Hematopoietic multipotent progenitor cell treated with erythropoietin and hydrocortisone succinate and interleukin-3 and kit ligand, for 4 days (in vitro differentiated cells): ENCODE results near the gene ACCSL.

ENCODE experiments used
- DNase-seq: peaks from one replicate; pipeline ENCODE4 v3.0.0-alpha.2; 2015

The ACCSL gene

DNA sequence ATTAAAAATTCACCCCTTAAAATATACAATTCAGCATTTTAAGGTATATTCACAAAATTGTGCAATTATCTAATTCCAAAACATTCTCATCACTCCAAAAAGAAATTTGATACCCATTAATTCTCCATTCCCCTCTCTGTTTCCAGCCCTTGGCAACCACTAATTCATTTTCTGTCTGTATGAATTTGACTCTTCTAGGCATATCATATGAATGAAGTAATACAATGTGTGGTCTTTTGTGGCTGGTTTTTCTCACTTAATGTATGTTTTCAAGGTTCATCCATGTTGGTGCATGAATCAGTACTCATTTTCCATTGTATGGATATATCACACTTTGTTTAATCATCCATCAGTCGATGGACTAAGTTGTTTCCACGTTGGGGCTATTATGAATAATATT, 29.0 kb upstream of the ACCSL start:
- DNase-seq, result no peak

DNA sequence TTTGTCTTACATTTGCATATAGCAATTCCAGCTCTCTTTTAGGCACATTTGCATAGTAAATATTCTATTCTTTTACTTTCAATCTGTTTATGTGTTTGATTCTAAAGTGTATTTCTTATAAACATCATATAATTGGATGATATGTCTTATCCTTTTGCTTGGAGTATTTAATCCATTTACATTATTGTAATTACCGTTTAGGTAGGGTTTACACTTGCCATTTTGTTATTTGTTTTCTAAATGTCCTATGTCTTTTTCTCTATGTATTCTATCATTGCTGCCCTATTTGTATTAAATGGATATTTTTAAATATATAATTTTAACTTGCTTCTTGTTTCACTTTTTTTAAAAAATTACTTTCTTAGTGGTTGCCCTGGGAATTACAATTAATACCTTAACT, 22.8 kb upstream of the ACCSL start:
- DNase-seq, result no peak

DNA sequence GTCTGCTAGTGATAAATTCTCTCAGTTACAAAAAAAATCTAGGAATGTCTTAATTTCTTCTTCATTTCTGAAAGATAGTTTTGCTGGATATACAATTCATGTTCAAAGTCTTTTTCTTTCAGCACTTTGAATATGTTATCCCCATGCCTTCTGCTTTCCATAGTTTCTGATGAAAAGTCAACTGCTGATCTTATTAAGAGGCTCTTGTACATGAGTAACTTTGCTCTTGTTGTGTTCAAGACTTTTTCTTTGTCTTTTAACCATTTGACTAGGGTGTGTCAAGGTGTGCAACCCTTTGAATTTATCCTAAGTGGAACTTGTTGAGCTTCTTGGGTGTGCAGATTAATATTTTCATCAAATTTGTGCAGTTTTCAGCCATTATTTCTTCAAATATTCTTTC, 22.1 kb upstream of the ACCSL start:
- DNase-seq, result no peak

DNA sequence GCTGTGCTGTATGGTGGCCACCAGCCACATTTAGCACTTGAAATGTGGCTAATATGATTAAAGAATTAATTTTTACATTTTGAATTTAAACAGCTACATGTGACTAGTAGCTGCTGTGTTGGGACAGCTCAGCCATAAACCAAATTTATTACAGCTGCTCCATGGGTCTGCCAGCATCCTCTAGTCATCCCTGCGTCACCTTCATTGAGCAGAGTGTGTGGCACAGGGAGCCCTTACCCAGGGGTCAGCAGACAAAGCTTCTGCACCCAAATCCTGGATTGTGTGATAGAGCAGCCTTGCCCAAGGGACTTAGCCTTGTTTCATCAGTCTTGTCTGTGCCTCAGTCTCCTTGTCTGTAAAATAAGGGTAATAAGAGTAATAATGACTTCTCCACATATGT, 19.4 kb upstream of the ACCSL start:
- no peak for DNase-seq

DNA sequence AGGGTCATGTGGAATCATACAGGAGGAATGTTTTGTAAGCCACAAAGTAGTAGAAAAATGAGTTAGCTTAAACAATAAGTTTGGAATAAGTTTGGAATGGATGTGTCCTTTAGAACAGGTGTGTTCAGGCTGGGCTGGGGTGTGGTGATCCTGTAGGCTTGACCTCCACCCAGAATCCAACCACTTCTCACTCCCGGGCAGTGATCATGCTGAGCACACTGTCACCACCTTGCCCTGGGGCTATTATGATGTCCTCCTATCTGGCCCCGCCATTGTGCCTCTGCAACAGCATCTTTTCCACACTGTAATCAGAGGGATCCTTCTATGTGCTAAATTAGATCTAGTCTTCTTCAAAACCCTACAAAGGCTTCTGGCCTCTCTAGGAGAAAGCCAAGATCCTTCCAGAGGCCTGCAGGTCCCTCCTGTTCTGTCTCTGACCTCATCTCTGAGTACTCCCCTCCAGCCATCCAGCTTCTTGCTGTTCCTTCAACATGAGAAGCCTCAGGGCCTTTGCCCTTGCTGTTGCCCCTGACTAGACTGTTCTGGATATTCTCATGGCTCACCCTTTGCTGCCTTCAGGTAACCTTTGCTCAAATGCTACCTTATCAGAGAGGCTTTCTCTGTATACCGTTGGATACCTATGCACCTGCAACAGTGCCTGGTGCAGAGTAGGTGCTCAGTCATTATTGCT, 18.8 kb upstream of the ACCSL start:
- DNase-seq, result no peak

DNA sequence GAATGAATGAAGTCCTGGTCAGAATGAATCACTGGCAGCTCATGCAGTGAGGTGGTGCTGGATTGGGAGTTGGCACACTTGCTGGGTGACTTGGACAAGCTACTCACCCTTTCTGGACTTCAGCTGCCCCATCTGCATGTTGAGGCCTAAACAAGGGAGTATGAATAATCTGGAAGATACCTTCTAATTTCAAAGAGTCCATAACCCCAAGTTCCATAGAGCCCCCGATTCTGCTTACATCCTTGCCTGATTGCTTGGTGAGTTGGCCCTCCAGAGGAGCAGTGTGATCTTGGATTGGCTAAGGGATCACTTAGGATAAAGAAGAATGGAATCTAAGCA, 18.3 kb upstream of the ACCSL start:
- DNase-seq, result no peak

DNA sequence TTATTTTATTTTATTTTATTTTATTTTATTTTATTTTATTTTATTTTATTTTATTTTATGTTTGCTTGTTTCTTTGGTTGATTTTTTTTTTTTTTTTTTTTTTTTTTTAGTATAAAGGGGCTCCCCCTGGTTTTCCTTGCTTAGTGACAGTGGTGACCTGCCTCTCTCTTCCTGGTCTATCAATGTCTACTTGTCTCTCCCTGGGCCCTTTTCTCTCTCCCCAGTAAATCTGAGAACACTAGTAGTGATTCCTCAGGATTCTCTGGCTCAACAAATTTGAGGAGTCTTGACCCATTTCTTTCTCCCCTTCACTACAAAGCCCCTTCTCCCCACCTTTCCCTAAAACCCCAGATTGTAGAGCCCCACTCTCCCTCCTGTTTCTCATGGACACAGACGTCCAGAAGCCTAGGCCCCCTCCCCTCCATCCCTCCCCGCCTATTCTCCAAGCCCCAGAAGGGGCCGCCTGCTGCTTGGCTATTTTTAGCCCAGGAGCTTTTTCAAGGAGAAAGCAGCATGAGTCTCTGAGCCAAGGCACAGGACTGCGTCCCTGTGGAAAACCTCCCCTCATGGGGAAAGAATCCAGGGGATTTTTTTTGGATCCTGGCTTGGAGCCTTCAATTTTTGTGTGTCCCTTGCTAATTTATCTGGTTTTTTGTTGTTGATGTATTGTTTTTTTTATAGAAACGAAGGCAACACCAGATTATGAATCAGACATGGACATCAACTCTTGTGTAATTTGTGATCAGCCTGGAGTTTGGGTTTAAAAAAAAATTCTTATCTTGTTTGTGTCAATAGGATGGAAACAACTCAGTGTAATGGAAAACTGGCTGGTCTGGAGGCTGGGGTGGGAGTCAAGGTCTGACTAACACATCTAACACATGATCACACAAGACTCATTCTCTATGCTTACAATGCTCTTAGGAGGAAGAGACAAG, 17.5 kb upstream of the ACCSL start:
- no peak for DNase-seq

DNA sequence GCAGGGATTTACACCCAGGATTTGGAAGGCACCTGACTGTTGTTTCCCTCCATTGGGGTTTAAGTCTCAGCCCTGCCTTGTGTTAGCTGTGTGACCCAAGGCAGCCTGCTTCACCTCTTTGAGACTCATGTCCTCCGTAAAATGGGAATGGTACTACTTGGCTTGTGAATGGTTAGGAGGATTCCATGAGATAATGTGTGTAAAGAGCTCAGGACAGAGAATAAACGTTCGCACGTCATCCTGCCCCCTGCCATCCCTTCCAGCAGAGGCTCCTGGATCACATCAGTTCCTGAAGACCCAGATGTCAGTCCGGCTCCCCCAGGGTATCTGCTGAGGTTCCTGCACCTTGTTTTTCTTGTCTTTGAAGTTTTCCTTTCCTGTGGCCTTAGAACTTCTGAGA, 16.8 kb upstream of the ACCSL start:
- DNase-seq, result no peak

DNA sequence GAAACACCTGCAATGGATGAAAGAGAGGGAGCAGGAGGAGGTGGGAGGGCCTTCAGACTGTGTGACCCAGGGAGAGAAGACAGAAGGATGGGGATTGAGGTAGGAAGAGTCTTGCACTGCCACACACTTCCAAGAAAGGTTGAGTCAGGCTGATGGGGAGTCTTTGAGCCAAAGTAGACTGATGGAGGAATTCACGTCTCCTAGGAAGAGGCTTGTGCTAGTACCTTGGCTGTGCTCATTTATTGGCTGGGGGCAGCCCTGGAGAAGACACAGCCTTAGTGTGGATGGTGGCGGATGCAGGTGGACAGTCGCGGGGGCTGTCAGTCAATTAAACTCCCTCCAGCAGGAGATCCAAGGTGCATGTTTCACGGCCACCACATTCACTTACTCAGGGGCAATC, 16.2 kb upstream of the ACCSL start:
- DNase-seq, result no peak

DNA sequence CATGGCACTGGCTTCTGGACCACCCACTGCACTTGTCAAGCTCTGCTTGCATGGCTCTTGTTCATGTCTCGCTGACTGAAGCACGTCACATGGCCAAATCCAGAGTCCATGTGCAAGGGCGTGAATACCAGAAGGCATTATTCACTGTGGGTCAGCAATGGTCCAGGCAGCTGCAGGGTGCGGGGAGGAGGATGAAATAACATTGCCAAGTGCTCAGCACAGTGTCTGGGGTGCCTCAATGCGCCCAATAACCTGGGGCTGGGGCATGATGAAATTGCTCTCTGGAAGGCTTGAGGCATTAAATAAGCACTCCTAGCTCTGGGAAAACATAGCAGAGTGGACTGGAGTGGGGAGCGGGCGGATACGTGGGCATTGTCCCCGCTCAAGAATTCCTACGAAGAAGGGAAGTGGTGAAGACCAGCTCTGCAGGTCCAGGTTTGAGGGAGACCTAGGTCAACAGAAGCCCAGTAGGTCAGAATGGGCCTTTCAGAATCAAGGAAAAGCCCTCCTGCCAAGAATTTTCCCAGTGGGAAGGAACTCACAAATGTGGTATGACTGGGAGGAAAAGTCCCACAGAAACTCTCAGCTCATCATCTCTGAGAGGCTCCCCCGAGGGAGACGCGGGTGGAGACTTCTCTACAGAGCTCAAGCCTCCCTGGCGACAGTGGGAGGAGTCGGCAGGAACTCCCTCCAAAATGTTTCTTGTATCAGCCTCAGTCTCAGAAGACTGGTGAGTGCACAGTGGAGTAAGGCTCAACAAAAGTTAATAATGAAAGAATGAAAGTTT, 15.3 kb upstream of the ACCSL start:
- DNase-seq, result no peak

DNA sequence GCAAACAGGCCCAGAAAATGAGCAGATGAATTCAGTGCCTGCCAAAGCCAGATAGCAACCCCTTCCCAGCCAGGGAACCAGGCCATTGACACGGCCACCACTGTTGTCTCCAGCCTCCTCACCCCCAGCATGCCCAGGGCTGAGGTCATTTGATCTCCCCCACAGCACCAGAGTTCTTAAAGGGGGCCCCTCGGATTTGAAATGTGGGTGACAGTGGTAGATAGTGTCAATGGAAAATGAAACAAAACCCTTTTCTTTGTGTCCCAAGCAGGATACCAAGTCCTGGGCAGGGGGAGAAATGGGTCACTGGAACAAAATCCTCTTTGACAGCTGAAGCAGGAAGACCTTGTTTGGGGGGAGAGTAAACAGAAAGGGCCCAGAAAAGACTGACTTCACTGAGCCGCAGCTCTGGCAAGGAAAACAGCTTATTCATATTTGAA, 14.3 kb upstream of the ACCSL start:
- no peak for DNase-seq

DNA sequence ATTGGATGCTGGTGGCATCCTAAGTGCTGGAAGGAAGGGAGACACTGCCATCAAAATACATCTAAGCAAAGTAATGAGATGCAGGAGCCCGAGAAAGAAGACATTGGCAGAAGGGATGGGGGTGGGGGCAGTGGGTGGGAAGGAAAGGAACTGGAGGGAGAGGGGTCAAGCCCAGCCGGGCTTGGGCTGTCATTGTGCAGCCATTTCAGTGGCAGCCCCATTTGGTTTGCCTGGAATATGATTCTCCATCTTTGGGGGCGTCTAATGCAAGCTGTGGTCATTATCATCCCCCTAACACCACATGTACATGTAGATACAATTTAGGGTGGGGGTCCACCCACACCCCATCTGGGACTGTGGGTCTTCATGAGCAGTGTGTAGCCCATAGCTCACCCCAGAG, 13.9 kb upstream of the ACCSL start:
- no peak for DNase-seq

DNA sequence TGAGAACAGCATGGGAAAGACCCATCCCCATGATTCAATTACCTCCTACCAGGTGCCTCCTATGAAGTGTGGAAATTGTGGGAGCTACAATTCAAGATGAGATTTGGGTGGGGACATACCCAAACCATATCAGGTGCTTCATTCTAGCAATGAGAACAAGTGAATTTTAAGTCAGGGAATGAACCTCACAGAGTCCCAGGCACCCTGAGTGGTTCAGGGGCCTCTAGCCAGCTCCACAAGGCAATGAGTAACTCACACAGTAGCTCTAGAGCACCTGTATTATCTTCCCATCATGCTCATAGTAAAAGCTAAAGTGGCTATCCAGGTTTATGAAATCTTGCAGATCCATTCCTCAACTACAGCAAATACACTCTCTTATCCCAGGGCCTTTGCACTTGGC, 13.1 kb upstream of the ACCSL start:
- DNase-seq, result no peak

DNA sequence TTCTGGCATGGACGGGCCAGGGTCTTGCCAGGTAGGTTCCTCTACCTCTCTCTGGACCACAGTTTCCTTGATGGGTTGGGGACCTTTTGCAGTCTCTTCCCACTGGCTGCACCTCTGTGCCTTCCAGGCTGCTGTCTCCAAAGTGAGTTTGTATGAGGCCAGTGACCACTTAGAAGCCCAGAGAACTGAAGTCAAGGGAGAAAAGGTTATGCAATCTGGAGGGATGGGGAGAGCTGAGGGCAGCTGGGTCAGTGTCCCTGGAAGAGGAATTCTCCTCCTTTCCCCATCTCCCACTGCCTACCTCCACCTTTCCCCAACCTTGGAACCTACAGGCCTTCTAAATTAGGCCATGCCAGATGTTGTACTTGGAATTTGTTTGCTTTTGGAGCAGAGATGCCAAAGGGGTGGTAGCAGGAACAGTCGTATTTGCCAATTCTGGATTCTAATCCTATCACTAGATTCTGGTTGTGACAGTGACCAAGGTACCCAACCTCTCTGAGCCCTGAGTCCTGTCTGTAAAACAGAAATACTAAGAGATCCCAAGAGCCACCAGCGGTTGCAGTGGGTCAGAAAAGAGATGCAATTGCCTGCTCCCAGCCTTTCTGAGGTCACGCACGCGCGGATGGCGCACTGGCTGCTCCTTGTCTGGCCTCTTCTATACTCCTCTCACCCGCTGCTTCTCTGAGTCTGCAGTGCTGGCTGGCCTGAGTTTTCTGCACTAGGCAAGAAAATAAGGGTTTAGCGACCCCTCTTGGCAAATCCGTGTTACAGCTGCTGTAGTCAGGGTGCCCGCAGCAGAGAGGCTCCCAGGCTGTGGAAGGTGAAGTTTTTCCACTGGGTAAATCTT, 10.7 kb upstream of the ACCSL start:
- DNase-seq, result peak; percentile 85

DNA sequence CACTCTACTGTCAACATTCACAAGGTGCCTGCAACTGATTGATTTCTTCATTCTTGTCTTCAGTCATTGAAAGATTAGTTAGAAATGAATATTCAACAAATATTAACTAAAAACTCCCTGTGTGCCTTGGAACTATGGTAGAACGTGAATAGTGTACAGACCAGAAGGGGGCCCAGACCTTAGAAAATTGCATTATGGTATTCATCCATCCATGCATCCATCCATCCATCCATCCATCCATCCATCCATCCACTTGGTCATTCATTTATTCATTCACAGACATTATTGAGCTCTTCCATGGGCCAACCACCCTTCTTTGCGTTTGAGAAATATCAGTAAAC, 10.2 kb upstream of the ACCSL start:
- no peak for DNase-seq

DNA sequence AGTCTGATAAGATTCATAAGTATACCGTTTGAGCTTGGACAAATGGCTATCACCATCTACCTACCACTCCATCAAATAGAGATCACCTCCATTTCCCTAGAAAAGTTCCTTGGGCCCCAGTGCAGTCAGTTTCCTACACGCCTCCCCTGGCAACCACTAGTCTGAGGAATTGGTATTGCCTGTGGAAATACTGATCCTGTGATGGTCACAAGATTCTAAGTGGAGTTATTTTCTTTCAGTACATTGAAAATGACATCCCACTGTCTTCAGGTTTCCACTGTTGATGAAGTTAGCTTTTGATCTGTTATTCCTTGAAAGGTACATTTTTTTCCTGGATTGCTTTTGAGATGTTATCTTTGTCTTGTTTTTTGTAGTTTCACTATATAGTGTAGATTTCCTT, 4.6 kb upstream of the ACCSL start:
- DNase-seq, result no peak

DNA sequence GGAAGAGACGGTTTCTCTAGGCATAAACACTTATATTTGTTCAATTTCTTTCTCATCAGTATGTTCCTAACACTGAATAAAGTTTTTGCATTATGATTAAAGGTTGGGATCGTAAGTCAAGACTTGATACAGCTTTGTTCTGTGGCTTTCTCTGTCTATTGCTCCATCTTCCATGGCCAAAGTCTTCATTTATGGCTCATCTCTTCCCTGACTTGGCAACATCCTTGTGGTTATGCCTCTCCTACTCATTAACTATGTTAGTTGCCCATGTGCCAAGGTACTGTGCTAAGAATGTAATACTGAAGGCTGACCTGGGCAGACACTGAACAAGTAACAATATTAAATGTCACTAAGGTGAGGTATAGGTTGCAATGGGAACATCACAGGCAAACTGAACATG, 1.6 kb upstream of the ACCSL start:
- DNase-seq, result no peak

DNA sequence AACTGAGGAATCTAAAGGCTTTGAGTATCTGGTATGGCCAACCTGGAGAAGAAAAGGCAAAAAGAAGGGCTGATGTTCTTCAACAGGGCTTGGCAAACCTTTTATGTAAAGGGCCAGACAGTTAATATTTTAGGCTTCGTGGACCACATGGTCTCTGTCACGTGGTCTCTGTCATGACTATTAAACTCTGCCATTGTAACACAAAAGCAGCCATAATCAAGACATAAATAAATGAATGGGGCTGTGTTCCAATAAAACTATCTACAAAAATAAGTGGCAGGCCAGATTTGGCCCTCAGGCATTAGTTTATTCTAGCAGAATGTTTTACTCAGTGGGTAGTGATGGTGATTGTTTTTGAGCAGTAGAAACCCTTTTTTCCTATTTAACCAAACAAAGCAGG, 483 bp upstream of the ACCSL start:
- DNase-seq, result no peak

DNA sequence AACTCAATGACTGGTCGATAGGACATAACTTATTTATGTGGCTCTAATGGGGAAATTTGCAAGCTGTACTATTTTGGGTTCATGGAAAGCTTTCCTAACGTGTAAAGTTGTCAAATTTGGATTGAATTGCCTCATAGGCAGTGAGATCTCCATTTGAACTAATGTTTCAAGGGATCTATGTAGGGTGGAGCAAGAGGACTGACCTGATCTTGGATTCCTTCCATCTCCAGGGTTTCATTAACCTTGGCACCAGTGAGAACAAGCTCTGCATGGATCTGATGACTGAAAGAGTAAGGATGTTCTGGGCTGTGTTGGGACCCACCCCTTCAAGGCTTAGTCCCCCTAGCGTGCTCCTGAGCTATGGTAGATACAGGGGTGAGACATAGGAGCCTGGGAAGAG, 2.1 kb downstream of the ACCSL start:
- DNase-seq, result no peak

DNA sequence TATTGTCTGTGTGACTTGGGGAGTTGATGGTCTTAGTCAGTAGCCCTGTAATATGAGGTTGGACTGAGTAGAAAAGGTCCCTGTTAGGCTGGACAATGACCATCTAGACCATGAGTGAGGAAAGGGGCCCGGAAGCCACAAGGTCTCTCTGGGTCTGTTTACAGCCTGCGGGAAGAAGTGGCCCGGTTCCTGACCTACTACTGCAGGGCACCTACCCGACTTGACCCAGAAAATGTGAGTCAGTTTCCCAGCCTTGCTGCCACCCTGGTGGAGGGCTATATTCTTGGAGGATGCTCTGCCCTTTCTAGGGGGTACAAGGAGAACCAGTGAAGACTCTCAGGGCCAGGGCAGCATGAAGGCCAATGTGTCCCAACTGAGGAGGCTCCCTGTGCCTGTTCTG, 3.4 kb downstream of the ACCSL start:
- DNase-seq, result no peak

DNA sequence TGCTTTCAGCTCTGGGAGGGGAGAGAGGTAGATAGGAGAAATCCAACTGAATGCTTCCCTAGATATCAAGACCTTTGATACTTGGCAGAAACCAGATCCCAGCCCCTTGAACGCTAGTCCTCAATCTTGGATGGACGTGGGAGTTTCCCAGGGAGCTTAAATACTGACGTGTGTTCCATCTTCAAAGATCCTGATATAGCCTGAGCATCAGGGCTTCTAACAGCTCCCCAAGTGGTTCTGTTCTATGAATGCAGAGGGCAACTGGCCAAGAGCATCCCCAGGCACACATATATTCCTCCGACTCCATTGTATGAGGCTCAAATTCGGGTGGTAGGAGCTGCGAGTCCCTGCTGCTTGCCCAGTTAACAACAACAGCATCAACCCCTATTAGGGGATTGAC, 9.6 kb downstream of the ACCSL start:
- DNase-seq, result no peak

DNA sequence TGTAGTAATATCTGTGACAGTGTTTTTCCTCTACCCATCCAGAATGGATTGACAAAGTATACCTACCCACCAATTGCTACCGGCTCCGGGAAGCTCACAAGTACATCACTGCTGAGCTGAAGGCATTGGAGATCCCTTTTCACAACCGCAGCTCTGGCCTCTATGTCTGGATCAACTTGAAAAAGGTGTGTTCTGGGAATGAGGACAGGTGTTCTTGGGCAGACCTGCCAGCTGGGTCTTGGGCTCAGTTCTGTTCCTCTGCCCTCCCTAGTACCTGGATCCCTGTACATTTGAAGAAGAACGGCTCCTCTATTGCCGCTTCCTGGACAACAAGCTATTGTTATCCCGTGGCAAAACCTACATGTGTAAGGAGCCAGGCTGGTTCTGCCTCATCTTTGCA, 10.5 kb downstream of the ACCSL start:
- no peak for DNase-seq

DNA sequence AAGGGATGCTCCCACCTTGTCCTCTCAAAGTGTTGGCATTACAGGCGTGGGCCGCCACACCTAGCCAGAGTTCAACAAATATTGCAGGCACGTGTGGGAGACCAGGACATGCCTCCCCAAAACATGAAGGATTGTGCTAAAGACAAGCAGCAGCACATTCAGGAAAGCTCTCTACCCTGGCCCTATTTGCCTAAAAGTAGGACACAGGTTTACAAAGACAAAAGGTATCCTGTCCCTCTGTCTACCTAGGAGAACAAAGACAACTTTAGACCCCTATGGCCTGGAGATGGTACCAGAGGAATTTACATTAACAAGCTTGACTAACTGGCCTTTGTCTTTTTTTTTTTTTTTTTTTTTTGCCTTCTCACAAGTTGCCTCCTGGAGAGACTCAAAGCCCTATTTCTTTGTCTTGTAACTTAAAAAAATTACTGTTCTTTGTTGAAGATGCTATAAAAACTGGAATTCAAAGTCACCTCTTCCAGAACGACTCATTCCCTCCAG, 17.4 kb downstream of the ACCSL start:
- DNase-seq, result peak; percentile 18
